Activated CD8-positive, alpha-beta T cell treated with anti-CD3 and anti-CD28 coated beads for 36 hours (primary cell): ENCODE measurements around the gene KRTAP20-4. TPM values are rescaled to one million over a fixed set of nuclear protein-coding genes. Genes with fewer than 3 reads are reported as not detected.

Source experiments
- ATAC-seq: fragments of 200-7000 bp; cut with Tn5 transposase; one replicate; pipeline ENCODE4 v1.10.0; 2021; ENCODE audit warnings: mild to moderate bottlenecking, moderate library complexity
- CTCF ChIA-PET: fragments of 350-600 bp; sonication (Branson Sonifier 250); formaldehyde crosslinking; loops from one replicate; lab custom pipeline; 2021; ENCODE audit warnings: antibody characterized with exemption; lab: Charles Lee
- POLR2A ChIA-PET: fragments of 350-600 bp; sonication (Branson Sonifier 250); formaldehyde crosslinking; loops from one replicate; lab custom pipeline; 2021; ENCODE audit warnings: antibody characterized with exemption; lab: Charles Lee
- DNase-seq: peaks from one replicate; pipeline ENCODE4 v3.0.0-alpha.2; 2020
- H3K27ac Mint-ChIP-seq: one replicate; pipeline ENCODE4 v1.8.0; 2021; ENCODE audit warnings: mild to moderate bottlenecking, mixed read lengths
- H3K27me3 Mint-ChIP-seq: one replicate; pipeline ENCODE4 v1.8.0; 2021; ENCODE audit warnings: mixed read lengths
- H3K36me3 Mint-ChIP-seq: one replicate; pipeline ENCODE4 v1.8.0; 2021; ENCODE audit warnings: low read depth, mixed read lengths
- H3K4me1 Mint-ChIP-seq: one replicate; pipeline ENCODE4 v1.8.0; 2021; ENCODE audit warnings: low read depth, mixed read lengths
- H3K4me3 Mint-ChIP-seq: one replicate; pipeline ENCODE4 v1.8.0; 2021; ENCODE audit warnings: mild to moderate bottlenecking, moderate library complexity, mixed read lengths
- H3K9me3 Mint-ChIP-seq: one replicate; pipeline ENCODE4 v1.8.0; 2021; ENCODE audit warnings: mixed read lengths
- CTCF ChIP-seq: fragments of 200-600 bp; IDR thresholded peaks from one replicate; pipeline ENCODE4 v1.8.0; 2022; ENCODE audit warnings: antibody characterized with exemption, mild to moderate bottlenecking
- intact Hi-C: fragments of 100-400 bp; cut with micrococcal nuclease; formaldehyde crosslinking; loops from one replicate; pipeline ENCODE4 v1.10.0; 2022
- total RNA-seq, 2 experiments: library from RNA; stranded (reverse); gene quantifications; one replicate each; pipeline ENCODE4 v1.2.3, GENCODE V29; 2021

KRTAP20-4 gene
- total RNA-seq, 2 experiments from 2014 or later: not detected

GRCh38 chr21:30638686-30639085, 18.3 kb downstream of the KRTAP20-4 start:
- H3K27me3 Mint-ChIP-seq: no peaks in the 10 kb centered on the region
- no peak for TF ChIP-seq CTCF
- CTCF ChIA-PET: no interaction called here
- ATAC-seq: no peak
- no peaks in the 10 kb centered on the region for H3K9me3 Mint-ChIP-seq
- no peak overlapping the region for H3K27ac Mint-ChIP-seq
- H3K4me1 Mint-ChIP-seq: no peaks in the 10 kb centered on the region
- intact Hi-C loops: no loop called here
- H3K36me3 Mint-ChIP-seq: no peaks in the 10 kb centered on the region
- POLR2A ChIA-PET: no interaction called here
- DNase-seq: no peak
- no peak overlapping the region for H3K4me3 Mint-ChIP-seq

- TF ChIP-seq CTCF: no peak
- no peaks in the 10 kb centered on the region for H3K4me1 Mint-ChIP-seq
- CTCF ChIA-PET: no interaction called here
- H3K4me3 Mint-ChIP-seq: no peak within 1 kb of the TSS
- H3K27me3 Mint-ChIP-seq: no peaks in the 10 kb centered on the region
- DNase-seq (no peak), ATAC-seq (no peak)
- H3K27ac Mint-ChIP-seq: no peak within 1 kb of the TSS
- H3K36me3 Mint-ChIP-seq: no peaks in the 10 kb centered on the region
- intact Hi-C loops: no loop called here
- POLR2A ChIA-PET: no interaction called here
- no peaks in the 10 kb centered on the region for H3K9me3 Mint-ChIP-seq
Observed at GRCh38 chr21:30642564-30642963, 22.1 kb downstream of the KRTAP20-4 start, which contains the start of gene KRTAP20-3. Gene KRTAP20-3, plus strand, starts transcription at chr21:30642864.

GRCh38 chr21:30646904-30647414, 26.5 kb downstream of the KRTAP20-4 start:
- Mint-ChIP-seq H3K36me3 (no peaks in the 10 kb centered on the region), H3K4me3 (no peak overlapping the region), H3K4me1 (no peaks in the 10 kb centered on the region), H3K9me3 (no peaks in the 10 kb centered on the region), H3K27me3 (peaks cover 3% of the 10 kb centered on the region), H3K27ac (no peak overlapping the region)
- DNase-seq (no peak), ATAC-seq (no peak)
- ChIA-PET POLR2A (no interaction called here), CTCF (no interaction called here)
- intact Hi-C loops: no loop called here
- TF ChIP-seq CTCF: no peak

GRCh38 chr21:30652891-30653290, 32.5 kb downstream of the KRTAP20-4 start:
- H3K9me3 Mint-ChIP-seq: no peaks in the 10 kb centered on the region
- peaks cover 3% of the 10 kb centered on the region for H3K27me3 Mint-ChIP-seq
- intact Hi-C loops: no loop called here
- no peak overlapping the region for H3K27ac Mint-ChIP-seq
- no peaks in the 10 kb centered on the region for H3K4me1 Mint-ChIP-seq
- ATAC-seq (no peak), DNase-seq (no peak)
- TF ChIP-seq CTCF: no peak
- CTCF ChIA-PET: no interaction called here
- no peak overlapping the region for H3K4me3 Mint-ChIP-seq
- no peaks in the 10 kb centered on the region for H3K36me3 Mint-ChIP-seq
- POLR2A ChIA-PET: no interaction called here

GRCh38 chr21:30668776-30669175, 48.3 kb downstream of the KRTAP20-4 start:
- Mint-ChIP-seq H3K36me3 (no peaks in the 10 kb centered on the region), H3K27ac (no peak overlapping the region), H3K9me3 (peaks cover 5% of the 10 kb centered on the region), H3K4me3 (no peak overlapping the region), H3K4me1 (no peaks in the 10 kb centered on the region), H3K27me3 (peaks cover 4% of the 10 kb centered on the region)
- TF ChIP-seq CTCF: no peak
- intact Hi-C loops: no loop called here
- DNase-seq (no peak), ATAC-seq (no peak)
- POLR2A ChIA-PET: no interaction called here
- CTCF ChIA-PET: no interaction called here

Other genes starting within 250 kb of the KRTAP20-4 start
- gene KRTAP13-2, start 248.4 kb upstream of the KRTAP20-4 start, total RNA-seq: not detected
- gene KRTAP13-1, start 224.6 kb upstream of the KRTAP20-4 start, total RNA-seq: not detected
- gene KRTAP13-3, start 194.7 kb upstream of the KRTAP20-4 start, total RNA-seq: not detected
- gene KRTAP13-4, start 190.4 kb upstream of the KRTAP20-4 start, total RNA-seq: not detected
- not detected for gene KRTAP15-1, start 180.4 kb upstream of the KRTAP20-4 start, total RNA-seq
- not detected for gene KRTAP19-1, start 140.3 kb upstream of the KRTAP20-4 start, total RNA-seq
- gene KRTAP19-2, start 133.2 kb upstream of the KRTAP20-4 start, total RNA-seq: not detected
- not detected for gene KRTAP19-3, start 128.6 kb upstream of the KRTAP20-4 start, total RNA-seq
- not detected for gene KRTAP19-4, start 123.5 kb upstream of the KRTAP20-4 start, total RNA-seq
- gene KRTAP19-5, start 118.5 kb upstream of the KRTAP20-4 start, total RNA-seq: not detected
- not detected for gene KRTAP19-6, start 78.8 kb upstream of the KRTAP20-4 start, total RNA-seq
- not detected for gene KRTAP19-7, start 59.3 kb upstream of the KRTAP20-4 start, total RNA-seq
- gene KRTAP22-2, start 30.2 kb upstream of the KRTAP20-4 start, total RNA-seq: not detected
- gene KRTAP6-3, start 28.2 kb upstream of the KRTAP20-4 start, total RNA-seq: not detected
- gene KRTAP6-2, start 21.7 kb upstream of the KRTAP20-4 start, total RNA-seq: not detected
- not detected for gene KRTAP22-1, start 19.5 kb upstream of the KRTAP20-4 start, total RNA-seq
- gene KRTAP6-1, start 6.7 kb upstream of the KRTAP20-4 start, total RNA-seq: not detected
- gene KRTAP20-1, start 4.2 kb upstream of the KRTAP20-4 start, total RNA-seq: not detected
- not detected for gene KRTAP20-2, start 14.6 kb downstream of the KRTAP20-4 start, total RNA-seq
- not detected for gene KRTAP20-3, start 22.2 kb downstream of the KRTAP20-4 start, total RNA-seq
- gene KRTAP21-3, start 98.2 kb downstream of the KRTAP20-4 start, total RNA-seq: not detected
- not detected for gene KRTAP21-2, start 126.6 kb downstream of the KRTAP20-4 start, total RNA-seq
- not detected for gene KRTAP21-1, start 134.8 kb downstream of the KRTAP20-4 start, total RNA-seq
- gene KRTAP8-1, start 192.6 kb downstream of the KRTAP20-4 start, total RNA-seq: not detected
- gene KRTAP7-1, start 209.1 kb downstream of the KRTAP20-4 start, total RNA-seq: not detected